HG03045 (cell line): Measurements from ENCODE around the gene RAPGEF4.
A peak's percentile ranks its signal among the peaks of the same experiment; 100 is the strongest.
"Not testable (repeated sequence)": the region's sequence is repeated elsewhere in the genome, so short reads cannot be mapped to it uniquely, and the experiment has no call there.

Experiments used
- ATAC-seq: cut with Tn5 transposase; IDR thresholded peaks from one replicate; pipeline ENCODE4 v1.9.1; 2021; ENCODE audit warnings: mild to moderate bottlenecking, moderate library complexity; ENCODE audit not compliant: unreplicated experiment

RAPGEF4 gene

DNA sequence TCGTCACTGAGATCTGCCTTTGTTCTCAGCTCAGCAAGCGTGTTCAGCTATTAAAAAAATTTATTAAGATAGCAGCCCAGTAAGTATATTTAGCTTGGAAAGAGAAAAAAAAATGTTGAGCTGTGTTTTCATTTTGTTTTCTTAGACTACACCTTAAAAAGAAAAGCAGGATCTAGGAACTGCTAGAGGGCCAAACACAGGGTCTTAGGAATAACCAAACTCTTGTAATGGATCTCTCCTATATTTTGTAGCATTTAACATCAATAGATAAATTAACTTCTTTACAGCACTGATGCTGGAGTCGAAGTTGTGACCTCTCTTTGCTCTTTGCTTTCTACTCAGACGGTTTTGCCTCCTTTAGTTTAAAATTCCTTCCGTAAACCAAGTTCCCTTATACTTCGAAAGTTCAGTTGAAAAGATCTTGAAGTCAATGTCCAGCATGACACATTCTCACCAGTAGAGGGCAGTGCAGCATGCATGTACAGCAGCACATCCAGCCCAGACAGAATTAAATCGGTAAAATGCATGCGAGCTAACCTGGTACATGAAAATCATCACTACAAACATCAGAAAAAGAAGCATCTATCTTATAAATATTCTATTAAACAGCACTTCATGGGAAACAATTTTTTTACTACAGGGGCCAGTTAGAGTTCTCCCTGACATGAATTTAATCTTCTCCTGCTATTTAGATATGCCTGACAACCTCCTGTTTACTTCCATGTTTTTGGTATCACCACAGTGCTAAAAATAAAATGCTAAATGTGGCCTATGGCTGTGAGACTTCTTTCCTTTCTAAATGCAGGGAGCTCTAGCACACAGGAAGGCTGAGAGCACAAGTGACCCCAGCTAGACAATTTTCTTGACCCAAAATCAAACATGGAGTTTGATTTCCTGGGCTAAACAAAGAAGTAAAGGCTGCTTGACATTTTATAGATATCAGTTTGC is 291.8 kb downstream of the RAPGEF4 start:
- ATAC-seq, result peak; percentile 55

DNA sequence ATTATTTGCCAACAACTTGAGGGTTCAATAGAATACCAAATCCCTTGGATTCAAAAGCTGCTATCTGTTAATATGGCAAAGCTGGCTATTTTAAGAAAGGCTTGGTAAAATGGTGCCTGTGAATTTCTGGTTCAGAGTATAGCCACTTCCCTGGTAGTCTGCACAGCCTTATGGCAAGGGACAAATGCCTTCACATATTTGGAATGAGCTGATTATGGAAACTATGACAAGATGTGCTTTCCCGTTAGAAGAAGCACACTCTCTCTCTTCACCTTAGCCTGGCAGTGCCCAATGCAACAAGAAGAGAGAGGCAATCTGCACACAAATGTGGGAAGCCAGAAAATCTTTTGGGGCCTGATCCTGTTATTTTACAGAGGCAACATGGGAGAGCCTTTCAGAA is 292.5 kb downstream of the RAPGEF4 start:
- no peak for ATAC-seq

DNA sequence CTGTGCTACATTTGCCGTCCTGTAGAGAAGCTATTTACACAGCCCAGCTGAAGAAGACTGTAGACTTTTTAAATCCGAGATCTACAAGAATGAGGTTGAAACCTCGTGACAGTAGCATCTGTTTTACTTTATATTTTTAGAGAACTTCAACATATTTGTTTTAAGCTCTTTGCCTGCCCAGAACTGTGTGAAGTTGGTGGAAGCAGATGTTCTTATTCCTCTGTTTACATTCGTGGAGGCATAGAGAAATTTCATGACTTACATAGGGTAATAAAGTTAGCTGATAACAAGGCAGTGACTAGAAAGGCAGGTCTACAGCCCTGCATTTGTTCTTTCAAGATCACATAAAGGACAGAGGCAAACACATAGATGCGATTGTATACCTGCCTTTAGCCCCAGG is 293.0 kb downstream of the RAPGEF4 start:
- no peak for ATAC-seq

DNA sequence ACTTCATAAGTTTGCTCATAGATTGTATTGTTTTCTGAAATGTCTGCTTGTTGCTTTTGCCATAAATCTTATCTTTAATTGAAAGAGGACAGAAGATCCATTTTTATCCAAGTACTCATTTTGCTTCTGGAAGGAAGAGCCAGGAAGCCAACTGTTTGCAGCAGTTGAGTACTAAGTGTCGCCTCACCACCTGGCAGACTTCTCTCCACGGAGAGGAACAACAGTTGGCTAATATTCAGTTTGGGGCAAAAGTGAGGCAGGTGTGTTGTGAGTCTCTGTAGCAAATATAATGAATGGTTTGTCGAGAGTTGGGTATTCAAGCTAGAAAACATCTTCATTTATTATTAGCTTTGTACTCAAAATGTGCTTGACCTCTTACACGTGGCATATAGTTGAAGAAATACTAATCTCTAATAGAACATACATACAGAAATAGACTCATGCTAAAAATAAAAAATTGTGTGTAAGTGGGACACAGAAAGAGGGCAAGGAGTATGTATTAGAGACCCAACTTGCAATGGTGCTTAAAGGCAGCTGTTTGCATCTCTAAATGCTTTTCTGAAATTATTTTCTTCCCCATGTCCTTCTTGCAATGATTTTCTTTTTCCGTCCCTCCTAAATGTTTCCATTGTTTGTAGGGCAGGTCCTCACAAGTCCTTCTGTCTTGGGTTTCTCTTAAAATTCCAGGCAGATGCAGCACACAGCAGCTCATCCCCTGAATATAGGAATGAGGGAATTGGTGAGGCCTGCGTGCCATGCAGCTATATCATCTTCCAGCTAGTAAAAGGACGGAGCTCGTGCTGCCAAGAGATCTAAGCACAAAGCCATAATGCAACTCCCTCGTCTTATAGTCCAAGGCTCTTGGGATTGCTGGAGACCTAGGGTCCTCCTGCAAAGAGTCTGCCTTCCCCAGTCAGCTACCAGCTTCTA is 295.2 kb downstream of the RAPGEF4 start:
- ATAC-seq, result no peak

DNA sequence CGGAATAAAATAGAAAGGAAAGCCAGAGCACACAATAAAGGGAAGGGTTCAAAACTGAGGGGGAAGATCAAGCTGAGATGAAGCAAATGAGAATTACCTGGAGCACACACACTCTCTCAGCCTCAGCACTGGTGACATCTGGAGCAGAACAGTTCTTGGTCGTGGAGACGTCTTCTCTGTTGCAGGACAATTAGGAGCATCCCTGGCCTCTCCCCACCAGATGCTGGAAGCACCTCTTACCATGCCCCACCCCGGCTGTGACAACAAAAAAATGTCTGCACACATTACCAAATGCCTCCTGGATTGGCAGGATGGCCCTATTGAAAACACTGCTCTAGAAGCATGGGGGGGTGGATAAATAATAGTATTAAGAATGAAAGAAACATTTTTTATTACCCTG is 296.4 kb downstream of the RAPGEF4 start:
- no peak for ATAC-seq

DNA sequence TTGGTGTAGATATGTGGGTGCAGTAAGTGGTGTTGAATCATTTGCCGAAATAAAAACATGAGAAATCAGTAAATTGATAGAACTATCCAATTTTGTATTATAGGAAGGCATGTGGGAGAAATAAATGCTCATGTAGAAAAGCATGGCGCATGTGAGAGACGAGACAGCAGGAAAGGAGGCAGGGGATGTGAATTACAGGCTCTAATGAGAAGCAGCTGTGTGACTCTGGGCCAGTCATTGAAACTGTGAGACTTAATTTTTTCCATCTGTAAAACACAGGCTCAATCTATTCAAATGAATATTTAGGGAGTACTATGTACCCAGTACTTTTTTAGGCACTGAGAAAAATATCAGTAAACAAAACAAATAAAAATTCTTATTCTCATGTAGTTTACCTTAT is 297.4 kb downstream of the RAPGEF4 start:
- no peak for ATAC-seq

DNA sequence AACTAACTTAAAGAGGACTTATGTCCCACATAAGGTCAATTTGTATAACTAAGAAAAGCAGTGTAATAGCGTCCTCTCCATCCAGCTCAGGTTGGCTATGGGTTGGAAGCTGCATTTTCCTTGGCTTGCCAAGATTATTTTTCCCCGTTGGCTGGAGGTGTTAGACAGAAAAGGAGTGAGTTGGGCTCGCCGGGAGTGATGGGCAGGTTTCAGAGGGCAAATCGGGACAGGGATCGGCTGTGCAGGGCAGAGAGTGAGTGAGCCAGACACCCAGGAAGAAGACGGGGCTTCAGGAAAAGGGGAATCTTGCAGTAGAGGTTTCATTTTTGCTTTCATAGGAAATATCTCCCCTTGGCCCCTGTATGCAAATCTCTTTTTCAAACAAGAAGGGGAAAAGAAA is 298.5 kb downstream of the RAPGEF4 start:
- no peak for ATAC-seq

DNA sequence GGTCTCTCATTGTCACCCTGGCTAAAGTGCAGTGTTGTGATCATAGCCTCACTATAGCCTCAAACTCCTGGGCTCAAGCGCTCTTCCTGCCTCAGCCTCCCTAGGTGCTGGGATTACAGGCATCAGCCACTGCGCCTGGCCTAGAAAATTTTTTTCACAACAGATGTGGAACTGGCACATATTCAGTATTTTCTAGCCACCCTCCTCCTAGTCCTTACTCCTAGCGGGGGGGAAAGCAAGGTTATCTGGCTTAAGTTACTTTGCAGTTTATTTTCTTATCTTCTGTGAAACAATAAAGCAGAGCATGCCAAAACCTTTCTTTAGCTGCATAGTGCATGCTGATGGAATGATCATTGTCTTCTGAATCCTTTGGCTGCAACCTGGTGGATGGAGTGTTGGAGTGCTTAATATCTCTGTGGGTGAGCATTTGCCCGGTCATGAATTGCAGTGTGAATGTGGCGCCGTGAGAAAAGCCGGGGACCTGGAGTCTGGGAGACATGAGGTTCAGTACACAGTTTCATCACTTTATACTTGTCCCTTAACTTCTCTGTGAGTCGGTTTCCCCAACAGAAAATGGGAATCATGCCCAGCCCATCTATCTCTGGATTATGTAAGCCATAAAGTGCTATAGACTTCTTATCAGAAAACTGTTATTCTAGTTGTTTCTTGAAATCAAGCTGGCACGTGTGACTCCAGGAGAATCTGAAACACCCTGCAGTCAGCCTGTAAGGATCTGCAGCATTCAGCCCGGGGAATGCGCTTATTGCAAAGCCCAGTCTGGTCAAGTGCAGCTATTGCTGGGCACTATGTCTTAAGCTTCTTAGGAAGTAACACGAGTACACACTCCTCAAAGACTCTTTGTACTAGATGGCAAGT is 301.8 kb downstream of the RAPGEF4 start:
- no peak for ATAC-seq

DNA sequence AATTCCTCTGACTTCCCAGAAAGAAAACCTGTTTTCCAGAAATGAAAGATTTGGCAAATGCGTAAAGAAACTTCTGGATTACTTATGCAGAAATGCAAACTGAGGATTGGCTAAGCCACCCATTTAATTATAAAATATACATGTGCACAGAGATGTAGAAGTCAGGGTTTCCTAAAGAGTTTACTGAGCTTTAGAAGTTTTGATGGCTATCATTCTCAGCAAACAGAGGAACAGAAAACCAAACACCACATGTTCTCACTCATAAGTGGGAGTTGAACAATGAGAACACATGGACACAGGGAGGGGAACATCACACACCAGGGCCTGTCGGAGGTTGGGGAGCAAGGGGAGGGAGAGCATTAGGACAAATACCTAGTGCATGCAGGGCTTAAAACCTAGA is 302.6 kb downstream of the RAPGEF4 start:
- not testable (repeated sequence) for ATAC-seq

DNA sequence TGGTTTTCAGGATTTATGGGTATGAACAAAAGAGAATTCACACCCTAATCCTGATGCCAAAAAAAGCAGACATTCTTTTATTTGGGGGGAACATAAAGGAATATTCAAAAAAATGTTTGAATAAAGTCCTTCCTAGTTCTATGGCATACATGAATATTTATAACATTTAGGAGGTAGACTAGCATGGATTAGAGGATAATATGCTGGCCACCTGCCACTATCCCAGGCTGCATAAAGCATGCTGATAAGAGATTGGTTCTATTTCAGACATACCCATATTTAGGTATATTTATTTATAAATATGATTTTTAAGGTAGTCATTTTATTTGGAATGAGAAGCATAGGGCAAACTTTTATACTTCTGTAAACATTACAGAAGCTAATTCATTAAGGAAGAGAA is 305.1 kb downstream of the RAPGEF4 start:
- ATAC-seq, result no peak

DNA sequence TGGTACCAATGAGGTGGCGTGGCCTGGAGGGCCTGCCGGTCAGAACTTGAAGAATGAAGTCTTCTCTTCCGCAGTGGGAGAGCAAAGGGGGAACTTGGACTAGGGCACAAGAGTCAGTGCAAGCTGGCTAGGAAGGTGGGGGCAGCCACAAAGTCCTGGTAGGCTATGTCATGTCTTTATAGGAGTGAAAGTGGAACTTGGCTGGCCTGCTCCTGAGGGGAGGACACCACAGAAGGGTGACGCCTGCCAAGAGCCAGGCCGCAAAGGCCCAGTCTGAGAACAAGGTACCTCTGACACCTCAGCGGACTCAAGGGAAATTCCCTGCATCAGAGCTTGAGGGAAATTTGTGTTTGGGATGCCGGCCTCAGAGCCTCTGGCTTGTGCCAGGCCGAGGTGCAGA is 307.8 kb downstream of the RAPGEF4 start:
- no peak for ATAC-seq

DNA sequence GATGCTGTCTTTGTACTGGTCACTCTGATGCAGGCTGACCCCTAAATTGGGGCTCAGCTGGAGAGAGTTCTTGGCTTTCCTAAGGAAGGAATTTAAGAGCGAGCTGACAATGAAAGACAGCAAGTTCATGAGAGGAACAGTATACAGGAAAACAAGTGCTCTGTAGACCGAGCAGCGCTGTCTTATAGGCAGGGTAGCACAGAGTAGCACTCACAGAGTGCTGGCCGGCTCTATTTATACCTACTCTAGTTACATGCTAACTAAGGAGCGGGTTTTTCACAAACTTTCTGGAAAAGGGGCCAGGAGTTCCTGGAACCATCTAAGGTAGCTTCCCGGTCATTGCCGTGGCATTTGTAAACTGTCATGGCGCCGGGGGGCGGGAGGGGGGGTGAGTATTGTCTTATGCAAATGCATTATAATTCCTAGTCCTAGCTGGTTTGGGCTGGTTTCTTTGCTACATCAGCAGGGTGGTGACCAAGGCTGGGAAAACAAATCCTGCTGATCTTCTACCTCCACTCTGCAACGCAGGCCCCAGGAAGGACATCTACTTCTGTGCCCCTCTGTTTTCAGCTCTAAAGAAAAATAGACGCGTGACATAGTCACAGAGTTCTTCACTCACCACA is 308.4 kb downstream of the RAPGEF4 start:
- ATAC-seq, result no peak

DNA sequence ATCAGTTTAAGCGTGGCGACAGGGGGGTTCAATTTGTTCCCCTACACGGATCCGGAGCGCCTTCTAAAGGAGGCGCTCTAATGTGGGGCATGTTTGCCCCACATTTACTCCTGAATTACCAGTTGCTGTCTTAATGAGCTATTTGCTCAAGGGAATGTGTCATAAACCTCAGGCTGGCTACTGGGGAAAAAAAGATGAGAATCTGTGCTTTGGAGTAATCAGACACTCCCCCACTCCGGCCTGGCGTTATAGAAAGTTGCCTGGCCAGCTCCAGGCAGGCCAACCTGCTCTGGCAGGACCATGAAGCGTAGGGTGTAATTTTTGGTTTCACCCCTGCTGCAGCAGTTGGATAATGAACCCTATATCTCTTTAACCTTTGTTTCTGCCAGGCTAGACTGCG is 309.0 kb downstream of the RAPGEF4 start:
- no peak for ATAC-seq

DNA sequence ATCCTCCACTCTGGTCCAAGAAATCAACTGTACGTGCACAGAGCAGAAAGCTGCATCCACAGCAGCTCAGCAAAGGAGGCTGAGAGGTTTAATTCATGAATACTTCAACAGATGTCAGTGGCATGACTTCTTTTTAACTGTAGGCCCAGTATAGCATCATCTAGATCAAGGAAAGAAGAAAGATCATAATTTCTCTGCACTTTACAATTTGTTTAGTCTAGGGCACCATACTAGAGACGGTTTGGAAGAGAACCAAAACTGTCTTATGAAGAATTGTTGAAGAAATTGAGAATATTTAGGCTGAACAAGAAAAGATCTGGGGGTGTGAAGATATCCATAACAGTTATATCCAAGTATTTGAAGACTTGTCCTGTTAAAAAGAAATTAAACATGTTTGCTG is 309.5 kb downstream of the RAPGEF4 start:
- no peak for ATAC-seq

DNA sequence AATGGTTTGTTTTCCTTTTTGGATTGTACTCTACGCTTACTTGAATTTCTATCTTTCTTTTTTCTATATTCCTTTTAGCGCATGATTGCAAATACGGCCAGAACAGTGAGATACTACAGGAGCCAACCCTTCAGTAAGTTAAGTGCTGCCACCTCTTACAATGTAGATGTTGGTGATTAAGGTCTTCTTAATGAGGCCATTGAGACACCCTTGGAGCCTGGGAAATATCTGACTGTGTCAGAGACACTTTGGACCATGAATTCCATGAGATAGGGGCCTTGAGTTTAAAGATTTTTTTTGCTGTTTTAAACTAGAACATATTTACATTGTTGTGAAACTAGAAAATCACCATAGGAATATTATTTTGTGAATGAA is 312.9 kb downstream of the RAPGEF4 start:
- ATAC-seq, result no peak

DNA sequence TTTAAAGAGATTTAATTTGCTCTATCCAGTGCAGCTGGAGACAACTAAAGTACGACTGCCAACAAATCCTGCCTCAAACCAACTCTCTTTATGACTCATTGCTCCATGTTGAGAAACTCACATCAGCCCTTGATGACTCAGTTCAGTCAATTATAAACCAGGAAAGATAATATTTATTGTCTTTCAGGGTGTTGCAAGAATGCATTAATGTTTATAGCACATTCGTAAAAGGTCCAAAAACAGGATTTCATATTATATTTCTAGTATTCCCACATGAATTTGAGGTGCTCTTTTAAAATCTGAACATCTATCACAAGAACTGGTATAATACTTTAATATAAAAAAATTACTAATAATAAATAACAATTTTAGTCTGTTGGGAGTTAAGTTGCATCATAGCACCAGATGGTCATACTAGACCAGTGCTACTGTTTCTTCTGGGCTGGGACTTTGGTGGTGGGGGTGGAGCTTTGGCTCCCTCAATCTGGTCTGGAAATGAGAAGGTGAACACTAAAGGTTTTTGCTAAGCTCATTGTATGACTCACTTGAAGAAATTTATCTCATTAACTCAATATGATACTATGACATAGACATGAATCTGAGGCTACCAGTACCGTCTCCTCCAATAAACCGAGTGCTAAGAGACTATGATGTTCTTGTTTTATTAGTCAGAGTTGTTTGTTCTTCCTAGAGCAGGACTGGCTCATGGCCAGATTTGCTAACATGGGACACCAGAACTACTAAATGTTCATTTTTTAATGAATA is 313.4 kb downstream of the RAPGEF4 start:
- peak; percentile 73 for ATAC-seq

DNA sequence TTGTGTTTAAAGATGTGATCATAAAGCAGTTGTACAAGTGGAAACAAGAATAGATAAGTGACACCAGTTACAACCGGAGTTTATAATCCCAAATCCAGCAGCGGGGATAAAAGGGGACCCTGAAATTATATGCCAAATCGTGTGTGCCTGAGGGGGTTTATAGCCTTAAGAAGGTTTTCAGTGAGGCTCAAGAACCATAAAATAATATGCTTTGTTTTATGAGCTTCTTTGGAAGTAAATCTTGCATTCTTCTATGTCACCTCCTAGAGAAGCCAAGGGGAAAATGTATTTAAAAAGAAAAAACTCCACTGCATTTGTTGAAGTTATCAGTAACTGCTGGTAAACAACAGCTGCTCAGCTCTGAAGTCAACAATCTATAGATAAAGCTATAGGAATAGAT is 314.2 kb downstream of the RAPGEF4 start:
- no peak for ATAC-seq

DNA sequence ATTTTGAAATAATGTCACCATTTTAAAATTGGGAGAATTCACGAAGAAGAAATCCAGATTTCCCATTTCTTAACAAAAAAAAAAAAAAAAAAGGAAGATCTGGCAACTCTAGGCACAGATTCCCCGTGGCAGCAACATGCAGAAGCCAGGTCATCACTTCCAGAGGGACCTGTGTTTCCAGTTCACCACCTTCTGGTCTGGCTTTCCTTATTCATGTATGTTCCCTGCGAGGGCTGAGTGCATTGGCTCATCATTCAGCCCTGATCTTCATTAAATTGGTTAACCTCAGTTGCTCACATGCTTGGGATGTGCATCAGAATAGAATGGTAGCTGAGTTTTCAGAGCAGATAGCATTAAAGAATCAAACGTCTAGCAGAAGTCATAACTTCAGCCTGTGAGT is 315.0 kb downstream of the RAPGEF4 start:
- no peak for ATAC-seq

DNA sequence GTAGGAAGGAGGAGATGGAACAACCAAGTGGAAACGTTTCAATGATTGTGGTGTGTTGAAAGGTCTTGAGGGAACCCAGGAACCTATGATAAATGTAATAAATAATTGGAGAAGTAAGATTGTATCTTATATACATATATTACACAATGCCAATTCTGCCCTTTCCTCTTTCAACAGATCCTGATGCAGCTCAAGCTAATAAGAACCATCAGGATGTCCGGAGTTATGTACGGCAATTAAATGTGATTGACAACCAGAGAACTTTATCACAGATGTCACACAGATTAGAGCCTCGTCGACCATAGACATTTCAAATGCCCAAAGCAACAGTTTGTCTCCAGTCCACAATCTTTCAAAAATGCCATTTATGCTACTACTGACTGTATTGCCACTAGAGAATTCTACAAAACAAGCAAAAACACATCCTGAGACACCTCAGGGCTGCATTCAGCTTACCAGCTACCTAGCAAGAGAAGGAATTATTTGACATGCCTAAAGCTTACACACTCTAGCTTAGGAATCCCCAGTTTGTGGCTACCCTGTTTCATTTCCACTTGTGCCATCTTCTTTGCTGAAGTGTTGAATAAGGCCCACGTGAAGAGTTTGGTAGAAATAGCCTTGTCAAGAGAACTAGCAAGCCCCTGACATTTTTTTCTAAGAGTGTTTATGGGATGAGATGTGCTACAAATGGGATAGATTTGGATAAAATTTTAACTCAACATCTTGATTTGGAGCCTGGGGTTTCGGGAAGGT is 316.0 kb downstream of the RAPGEF4 start:
- no peak for ATAC-seq
